Mucosa of descending colon (tissue), 3 donors: Measurements from ENCODE around the gene OR4E1. TPM values are rescaled to one million over a fixed set of nuclear protein-coding genes. Genes with fewer than 3 reads are reported as not detected.
"Not testable (repeated sequence)": the region's sequence is repeated elsewhere in the genome, so short reads cannot be mapped to it uniquely, and the experiment has no call there.

Source experiments
- ATAC-seq: fragments of 200-7000 bp; cut with Tn5 transposase; one replicate; pipeline ENCODE4 v1.9.1; 2020; ENCODE audit warnings: mild to moderate bottlenecking, moderate library complexity
- DNase-seq, 3 donors: peaks; one replicate each; pipeline ENCODE4 v3.0.0-alpha.2; 2020
- H3K36me3 ChIP-seq: fragments of 200-600 bp; one replicate; pipeline ENCODE4 v1.8.0; 2021; ENCODE audit warnings: low read depth, mild to moderate bottlenecking
- H3K4me1 ChIP-seq: fragments of 200-600 bp; one replicate; pipeline ENCODE4 v1.8.0; 2021; ENCODE audit warnings: low read depth, mild to moderate bottlenecking
- H3K4me3 ChIP-seq: fragments of 200-600 bp; one replicate; pipeline ENCODE4 v1.8.0; 2021; ENCODE audit warnings: mild to moderate bottlenecking
- H3K9me3 ChIP-seq: fragments of 200-600 bp; one replicate; pipeline ENCODE4 v1.8.0; 2021; ENCODE audit warnings: mild to moderate bottlenecking
- intact Hi-C, 2 donors: fragments of 100-400 bp; cut with DNase I in 1 of 2; cut with micrococcal nuclease in 1 of 2; formaldehyde crosslinking; loops; one replicate each; pipeline versions ENCODE4 v1.11.0 to v1.11.1; 2022; cut with DNase I, micrococcal nuclease
- total RNA-seq, 3 donors: library from RNA; stranded (reverse); fragmentation: NEBNext Ultra II Directional in 2 of 3; extraction: Animal tissue kit (Norgen Biotek cat#: 25700) in 2 of 3; gene quantifications; one replicate each; pipeline versions ENCODE4 v1.2.1 to v1.2.4, GENCODE V29; 2021 to 2023
- TF ChIP-seq, protein P1 (sequence below): fragments of 200-600 bp; IDR thresholded peaks from one replicate; pipeline ENCODE4 v1.8.0; 2022; ENCODE audit warnings: antibody characterized with exemption, mild to moderate bottlenecking
- donor health status: DM: no; HTN: no; CAD: no; lungs with moderate emphysema.
- donor health status: DM: no; HTN: no; CAD: no.
- donor health status: DM: no; HTN: yes; CAD: no.

Gene OR4E1
- total RNA-seq, 3 donors from 2014 or later = not detected

DNA sequence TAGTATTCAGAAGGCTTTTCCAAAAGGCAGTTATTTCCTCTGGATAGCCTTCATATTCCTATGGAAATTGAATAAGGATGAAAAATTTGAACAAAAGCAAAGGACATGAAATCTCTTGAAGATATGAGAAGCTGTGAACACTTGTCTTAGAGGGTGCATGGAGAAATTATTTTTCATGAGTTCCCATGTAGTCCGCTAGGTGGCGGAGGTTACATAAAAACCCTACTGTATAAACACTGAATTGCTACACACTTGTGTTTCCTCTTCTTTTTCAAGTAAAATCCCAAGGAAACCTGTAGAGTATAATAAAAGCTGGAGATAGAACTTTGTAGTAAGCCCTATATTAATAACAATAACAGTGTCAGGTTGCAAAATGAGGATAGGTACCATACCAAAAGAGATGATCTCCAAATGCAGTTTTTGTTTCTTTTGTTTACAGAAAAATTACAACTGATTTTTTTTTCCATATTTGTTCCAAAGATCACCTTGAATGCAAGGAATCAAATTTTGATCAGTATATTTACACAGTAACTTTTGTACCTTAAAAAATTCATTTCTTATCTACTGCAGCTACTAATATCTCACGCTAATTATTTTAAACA is 37.8 kb upstream of the OR4E1 start:
- H3K36me3 ChIP-seq = no peaks in the 10 kb centered on the region
- DNase-seq (peak in 1 of 3 donors; percentile 65), ATAC-seq (peak; percentile 67)
- no peaks in the 10 kb centered on the region for H3K4me1 ChIP-seq
- TF ChIP-seq, protein P1, sequence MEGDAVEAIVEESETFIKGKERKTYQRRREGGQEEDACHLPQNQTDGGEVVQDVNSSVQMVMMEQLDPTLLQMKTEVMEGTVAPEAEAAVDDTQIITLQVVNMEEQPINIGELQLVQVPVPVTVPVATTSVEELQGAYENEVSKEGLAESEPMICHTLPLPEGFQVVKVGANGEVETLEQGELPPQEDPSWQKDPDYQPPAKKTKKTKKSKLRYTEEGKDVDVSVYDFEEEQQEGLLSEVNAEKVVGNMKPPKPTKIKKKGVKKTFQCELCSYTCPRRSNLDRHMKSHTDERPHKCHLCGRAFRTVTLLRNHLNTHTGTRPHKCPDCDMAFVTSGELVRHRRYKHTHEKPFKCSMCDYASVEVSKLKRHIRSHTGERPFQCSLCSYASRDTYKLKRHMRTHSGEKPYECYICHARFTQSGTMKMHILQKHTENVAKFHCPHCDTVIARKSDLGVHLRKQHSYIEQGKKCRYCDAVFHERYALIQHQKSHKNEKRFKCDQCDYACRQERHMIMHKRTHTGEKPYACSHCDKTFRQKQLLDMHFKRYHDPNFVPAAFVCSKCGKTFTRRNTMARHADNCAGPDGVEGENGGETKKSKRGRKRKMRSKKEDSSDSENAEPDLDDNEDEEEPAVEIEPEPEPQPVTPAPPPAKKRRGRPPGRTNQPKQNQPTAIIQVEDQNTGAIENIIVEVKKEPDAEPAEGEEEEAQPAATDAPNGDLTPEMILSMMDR = peak; percentile 34
- no peak overlapping the region for H3K4me3 ChIP-seq
- peaks cover 7% of the 10 kb centered on the region for H3K9me3 ChIP-seq
- intact Hi-C loops = no loop called here

GRCh38 chr14:21704338-21704737 is 30.7 kb upstream of the OR4E1 start:
- TF ChIP-seq, protein P1 = no peak
- Histone ChIP-seq H3K36me3 (no peaks in the 10 kb centered on the region), H3K4me1 (peaks cover 22% of the 10 kb centered on the region), H3K9me3 (peaks cover 7% of the 10 kb centered on the region), H3K4me3 (no peak overlapping the region)
- DNase-seq = no peak
- intact Hi-C loops = no loop called here
- ATAC-seq = peak; percentile 82

DNA sequence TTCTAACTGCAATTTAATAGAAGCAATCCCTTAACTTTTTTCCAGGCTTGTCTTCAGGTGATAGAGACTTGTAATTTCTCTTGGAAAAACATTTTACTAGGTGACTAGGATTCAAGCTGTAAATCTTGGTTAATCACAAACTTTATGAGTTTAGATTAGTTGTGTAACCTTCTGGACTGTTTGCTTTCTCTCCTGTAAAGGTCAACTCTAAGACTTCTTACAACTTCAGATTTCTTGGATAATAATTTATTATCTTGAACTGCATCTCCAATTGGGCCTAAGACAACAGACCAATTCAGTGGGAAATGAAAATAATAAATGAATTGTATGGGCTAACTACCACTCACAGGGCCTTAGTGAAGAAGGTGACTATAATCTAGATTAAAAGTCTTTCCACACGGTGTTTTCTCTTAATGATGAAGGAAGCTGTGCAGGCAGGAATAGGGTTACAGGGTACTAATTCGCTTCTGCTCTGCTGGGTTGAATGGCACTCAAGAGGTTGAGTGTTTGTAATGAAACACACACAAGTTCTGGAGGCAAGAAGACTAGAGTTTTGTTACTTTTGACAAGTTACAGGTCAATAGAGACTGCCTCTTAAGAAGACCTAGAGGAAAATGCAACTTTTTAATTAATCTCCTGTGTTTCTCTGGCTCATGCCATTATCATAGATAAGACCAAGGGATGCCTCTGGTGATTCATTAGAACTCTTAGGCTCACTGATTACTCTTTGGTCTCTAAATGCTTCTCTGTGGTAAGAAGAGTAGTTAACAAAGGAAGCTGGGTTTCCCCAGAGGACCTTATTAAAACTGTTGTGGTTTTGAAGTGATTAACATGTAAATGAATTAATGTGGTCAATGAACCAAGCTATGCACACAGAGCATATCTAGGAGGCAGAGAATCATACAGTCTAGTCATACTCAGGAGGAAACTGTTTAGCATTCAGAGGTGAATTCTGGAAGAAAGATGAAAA is 30.0 kb upstream of the OR4E1 start:
- DNase-seq = no peak
- intact Hi-C loops = no loop called here

GRCh38 chr14:21702316-21702715 is 28.7 kb upstream of the OR4E1 start:
- no peaks in the 10 kb centered on the region for H3K36me3 ChIP-seq
- no peak for ATAC-seq
- DNase-seq = no peak
- peaks cover 22% of the 10 kb centered on the region for H3K4me1 ChIP-seq
- intact Hi-C loops = no loop called here
- H3K4me3 ChIP-seq = no peak overlapping the region
- peaks cover 4% of the 10 kb centered on the region for H3K9me3 ChIP-seq
- TF ChIP-seq, protein P1 = no peak

More for the DNA sequence above, 30.0 kb upstream of the OR4E1 start:
- peak; percentile 84 for ATAC-seq
- peaks cover 5% of the 10 kb centered on the region for H3K9me3 ChIP-seq
- peaks cover 22% of the 10 kb centered on the region for H3K4me1 ChIP-seq
- TF ChIP-seq, protein P1 = no peak
- no peak overlapping the region for H3K4me3 ChIP-seq
- no peaks in the 10 kb centered on the region for H3K36me3 ChIP-seq

DNA sequence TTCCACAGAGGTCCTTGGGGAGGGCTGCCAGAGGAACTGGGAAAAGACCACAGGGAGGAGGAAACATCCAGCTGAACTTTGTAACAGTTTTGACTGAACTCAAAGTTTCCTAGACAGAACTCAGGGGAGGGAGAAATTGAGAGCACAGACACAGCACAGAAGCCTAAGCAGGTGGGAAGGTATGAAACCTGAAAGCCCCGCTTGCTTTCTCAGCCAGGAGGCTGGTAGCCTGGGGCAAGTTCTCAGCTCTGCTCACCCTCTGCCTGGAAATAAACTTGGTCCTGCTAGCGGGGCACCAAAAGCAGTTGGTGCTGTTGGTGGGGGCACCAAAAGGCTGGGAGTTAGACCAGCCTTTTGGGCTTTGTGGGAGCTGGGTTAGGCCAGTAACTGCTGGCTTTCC is 25.9 kb upstream of the OR4E1 start:
- H3K4me3 ChIP-seq = no peak overlapping the region
- DNase-seq = peak in 1 of 3 donors; percentile 26
- peak; percentile 29 for ATAC-seq
- intact Hi-C loops = no loop called here
- peaks cover 20% of the 10 kb centered on the region for H3K4me1 ChIP-seq
- H3K9me3 ChIP-seq = no peaks in the 10 kb centered on the region
- H3K36me3 ChIP-seq = no peaks in the 10 kb centered on the region
- TF ChIP-seq, protein P1 = no peak

- H3K36me3 ChIP-seq, H3K4me3 ChIP-seq, DNase-seq, H3K9me3 ChIP-seq, intact Hi-C loops: not testable (repeated sequence)
- peaks cover 10% of the 10 kb centered on the region for H3K4me1 ChIP-seq
- ATAC-seq = peak; percentile 88
Measured at GRCh38 chr14:21698538-21698937, 24.9 kb upstream of the OR4E1 start.

DNA sequence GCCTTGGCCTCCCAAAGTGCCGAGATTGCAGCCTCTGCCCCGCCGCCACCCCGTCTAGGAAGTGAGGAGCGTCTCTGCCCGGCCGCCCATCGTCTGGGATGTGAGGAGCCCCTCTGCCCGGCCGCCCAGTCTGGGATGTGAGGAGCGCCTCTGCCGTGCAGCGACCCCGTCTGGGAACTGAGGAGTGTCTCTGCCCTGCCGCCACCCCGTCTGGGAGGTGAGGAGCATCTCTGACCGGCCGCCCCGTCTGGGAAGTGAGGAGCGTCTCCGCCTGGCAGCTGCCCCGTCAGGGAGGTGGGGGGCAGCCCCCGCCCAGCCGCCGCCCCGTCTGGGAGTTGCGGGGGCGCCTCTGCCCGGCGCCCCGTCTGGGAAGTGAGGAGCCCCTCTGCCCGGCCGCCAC is 24.0 kb upstream of the OR4E1 start:
- intact Hi-C loops, ATAC-seq, H3K4me3 ChIP-seq, H3K9me3 ChIP-seq, H3K36me3 ChIP-seq: not testable (repeated sequence)
- H3K4me1 ChIP-seq = peaks cover 10% of the 10 kb centered on the region
- peak in 2 of 3 donors; percentile 38 to 56 for DNase-seq
